ENCODE results near the gene CCN2. TPM values are rescaled to one million over a fixed set of nuclear protein-coding genes. Genes with fewer than 3 reads are reported as not detected.
A peak's percentile ranks its signal among the peaks of the same experiment; 100 is the strongest.

Gene CCN2
- total RNA-seq: under 1 TPM in 1 of 2 donors, not detected in 1; 0.20 TPM
- total RNA-seq: 0.08 to 0.12 reads per million in 2 donors

GRCh38 chr6:131950767-131951575 lies at the start of gene CCN2:
CCN2 (minus strand) TSS chr6:131951372; CDS start chr6:131951172, 200 bp downstream.
- peak within 1 kb of the TSS; percentile 8 for H3K27ac Mint-ChIP-seq
- H3K36me3 Mint-ChIP-seq (ENCODE audit: low read depth): peaks cover 3% of the 10 kb centered on the region
- H3K4me1 Mint-ChIP-seq: peaks cover 15% of the 10 kb centered on the region
- peak within 1 kb of the TSS; percentile 92 for H3K4me3 Mint-ChIP-seq
- DNase-seq (no peak), ATAC-seq (peak; percentile 32)
- peaks cover 78% of the 10 kb centered on the region for H3K27me3 Mint-ChIP-seq
- no peaks in the 10 kb centered on the region for H3K9me3 ChIP-seq (ENCODE audit: control insufficient read depth, low read length, poor library complexity, severe bottlenecking)

GRCh38 chr6:132000296-132000695 lies 49.1 kb upstream of the CCN2 start:
- no peaks in the 10 kb centered on the region for H3K36me3 Mint-ChIP-seq (ENCODE audit: low read depth)
- H3K9me3 ChIP-seq (ENCODE audit: control insufficient read depth, low read length, poor library complexity, severe bottlenecking): no peaks in the 10 kb centered on the region
- H3K27ac Mint-ChIP-seq: no peak overlapping the region
- H3K4me3 Mint-ChIP-seq: no peak overlapping the region
- no peaks in the 10 kb centered on the region for H3K4me1 Mint-ChIP-seq
- DNase-seq: no peak
- ATAC-seq: no peak
- H3K27me3 Mint-ChIP-seq: peaks cover 12% of the 10 kb centered on the region

- DNase-seq (no peak), ATAC-seq (no peak)
- Mint-ChIP-seq H3K27ac (no peak overlapping the region), H3K27me3 (peaks cover 12% of the 10 kb centered on the region), H3K36me3 (ENCODE audit: low read depth) (no peaks in the 10 kb centered on the region), H3K4me1 (no peaks in the 10 kb centered on the region), H3K4me3 (no peak overlapping the region)
- no peaks in the 10 kb centered on the region for H3K9me3 ChIP-seq (ENCODE audit: control insufficient read depth, low read length, poor library complexity, severe bottlenecking)
Measured at GRCh38 chr6:131999545-132000146, 48.5 kb upstream of the CCN2 start.

- H3K27ac Mint-ChIP-seq: no peak overlapping the region
- H3K36me3 Mint-ChIP-seq (ENCODE audit: low read depth): no peaks in the 10 kb centered on the region
- DNase-seq (no peak), ATAC-seq (no peak)
- no peaks in the 10 kb centered on the region for H3K4me1 Mint-ChIP-seq
- peaks cover 12% of the 10 kb centered on the region for H3K27me3 Mint-ChIP-seq
- no peak overlapping the region for H3K4me3 Mint-ChIP-seq
- H3K9me3 ChIP-seq (ENCODE audit: control insufficient read depth, low read length, poor library complexity, severe bottlenecking): no peaks in the 10 kb centered on the region
Measured at GRCh38 chr6:131998255-131998982, 47.2 kb upstream of the CCN2 start.

- DNase-seq (no peak), ATAC-seq (no peak)
- no peak overlapping the region for H3K27ac Mint-ChIP-seq
- no peaks in the 10 kb centered on the region for H3K36me3 Mint-ChIP-seq (ENCODE audit: low read depth)
- no peak overlapping the region for H3K4me3 Mint-ChIP-seq
- peaks cover 12% of the 10 kb centered on the region for H3K27me3 Mint-ChIP-seq
- no peaks in the 10 kb centered on the region for H3K4me1 Mint-ChIP-seq
- no peaks in the 10 kb centered on the region for H3K9me3 ChIP-seq (ENCODE audit: control insufficient read depth, low read length, poor library complexity, severe bottlenecking)
Measured at GRCh38 chr6:131997429-131998153, 46.4 kb upstream of the CCN2 start.

- no peak overlapping the region for H3K27ac Mint-ChIP-seq
Measured at GRCh38 chr6:131995917-131996316, 44.7 kb upstream of the CCN2 start.

GRCh38 chr6:131992557-131992956 lies 41.4 kb upstream of the CCN2 start:
- Mint-ChIP-seq H3K4me3 (no peak overlapping the region), H3K27me3 (peaks cover 6% of the 10 kb centered on the region), H3K4me1 (no peaks in the 10 kb centered on the region), H3K27ac (no peak overlapping the region), H3K36me3 (ENCODE audit: low read depth) (no peaks in the 10 kb centered on the region)
- DNase-seq: no peak
- ATAC-seq: no peak
- H3K9me3 ChIP-seq (ENCODE audit: control insufficient read depth, low read length, poor library complexity, severe bottlenecking): no peaks in the 10 kb centered on the region

More at GRCh38 chr6:131995917-131996316, 44.7 kb upstream of the CCN2 start:
- H3K36me3 Mint-ChIP-seq (ENCODE audit: low read depth): no peaks in the 10 kb centered on the region
- H3K4me1 Mint-ChIP-seq: no peaks in the 10 kb centered on the region
- no peaks in the 10 kb centered on the region for H3K9me3 ChIP-seq (ENCODE audit: control insufficient read depth, low read length, poor library complexity, severe bottlenecking)
- H3K4me3 Mint-ChIP-seq: no peak overlapping the region
- peaks cover 12% of the 10 kb centered on the region for H3K27me3 Mint-ChIP-seq
- ATAC-seq (no peak), DNase-seq (no peak)

GRCh38 chr6:131989036-131989435 lies 37.9 kb upstream of the CCN2 start:
- H3K27me3 Mint-ChIP-seq: no peaks in the 10 kb centered on the region
- DNase-seq (no peak), ATAC-seq (no peak)
- no peaks in the 10 kb centered on the region for H3K4me1 Mint-ChIP-seq
- H3K36me3 Mint-ChIP-seq (ENCODE audit: low read depth): no peaks in the 10 kb centered on the region
- H3K27ac Mint-ChIP-seq: no peak overlapping the region
- no peak overlapping the region for H3K4me3 Mint-ChIP-seq
- H3K9me3 ChIP-seq (ENCODE audit: control insufficient read depth, low read length, poor library complexity, severe bottlenecking): no peaks in the 10 kb centered on the region

GRCh38 chr6:131982740-131983259 lies 31.6 kb upstream of the CCN2 start:
- no peak overlapping the region for H3K27ac Mint-ChIP-seq
- H3K4me1 Mint-ChIP-seq: peaks cover 2% of the 10 kb centered on the region
- ATAC-seq (no peak), DNase-seq (no peak)
- peaks cover 15% of the 10 kb centered on the region for H3K27me3 Mint-ChIP-seq
- H3K4me3 Mint-ChIP-seq: no peak overlapping the region
- no peaks in the 10 kb centered on the region for H3K9me3 ChIP-seq (ENCODE audit: control insufficient read depth, low read length, poor library complexity, severe bottlenecking)
- no peaks in the 10 kb centered on the region for H3K36me3 Mint-ChIP-seq (ENCODE audit: low read depth)

- no peak overlapping the region for H3K4me3 Mint-ChIP-seq
- peaks cover 23% of the 10 kb centered on the region for H3K27me3 Mint-ChIP-seq
- no peaks in the 10 kb centered on the region for H3K9me3 ChIP-seq (ENCODE audit: control insufficient read depth, low read length, poor library complexity, severe bottlenecking)
- no peak for ATAC-seq
- peaks cover 2% of the 10 kb centered on the region for H3K4me1 Mint-ChIP-seq
- no peak for DNase-seq
- no peak overlapping the region for H3K27ac Mint-ChIP-seq
- no peaks in the 10 kb centered on the region for H3K36me3 Mint-ChIP-seq (ENCODE audit: low read depth)
Measured at GRCh38 chr6:131981624-131981978, 30.4 kb upstream of the CCN2 start.

GRCh38 chr6:131980791-131981623 lies 29.8 kb upstream of the CCN2 start:
- ATAC-seq (no peak), DNase-seq (no peak)
- H3K27me3 Mint-ChIP-seq: peaks cover 26% of the 10 kb centered on the region
- no peak overlapping the region for H3K4me3 Mint-ChIP-seq
- no peaks in the 10 kb centered on the region for H3K9me3 ChIP-seq (ENCODE audit: control insufficient read depth, low read length, poor library complexity, severe bottlenecking)
- no peaks in the 10 kb centered on the region for H3K36me3 Mint-ChIP-seq (ENCODE audit: low read depth)
- H3K4me1 Mint-ChIP-seq: peaks cover 2% of the 10 kb centered on the region
- no peak overlapping the region for H3K27ac Mint-ChIP-seq

GRCh38 chr6:131980338-131980790 lies 29.2 kb upstream of the CCN2 start:
- no peak overlapping the region for H3K4me3 Mint-ChIP-seq

More at GRCh38 chr6:131980338-131980790, 29.2 kb upstream of the CCN2 start:
- Mint-ChIP-seq H3K4me1 (peaks cover 2% of the 10 kb centered on the region), H3K27ac (no peak overlapping the region), H3K36me3 (ENCODE audit: low read depth) (no peaks in the 10 kb centered on the region), H3K27me3 (peaks cover 26% of the 10 kb centered on the region)
- ATAC-seq (no peak), DNase-seq (no peak)
- H3K9me3 ChIP-seq (ENCODE audit: control insufficient read depth, low read length, poor library complexity, severe bottlenecking): no peaks in the 10 kb centered on the region
